ENCODE results near the gene JPH3. TPM values are rescaled to one million over a fixed set of nuclear protein-coding genes. Genes with fewer than 3 reads are reported as not detected.

Gene JPH3
- polyA plus RNA-seq, 3 donors: not detected

- Histone ChIP-seq H3K79me2 (ENCODE audit: insufficient read depth, low read length) (no peaks in the 10 kb centered on the region), H3K9ac (ENCODE audit: insufficient read depth, low read length, poor library complexity, severe bottlenecking) (no peak overlapping the region), H3K4me3 (replicated peaks in 1 of 3; ENCODE audit: low read depth in 2 of 3, low read length in 3 of 3) (no peak overlapping the region), H3K9me3 (replicated peaks in 1 of 2; ENCODE audit: control insufficient read depth in 1 of 2, insufficient read depth in 1 of 2, low read length in 2 of 2) (peaks cover 0 to 4% of the 10 kb centered on the region in 2 donors), H4K20me1 (ENCODE audit: insufficient read depth, low read length) (no peaks in the 10 kb centered on the region), H3K4me2 (replicated peaks; ENCODE audit: extremely low read depth, low read length, poor library complexity, severe bottlenecking) (no peak overlapping the region), H3K27ac (ENCODE audit: low read depth in 1 of 2, low read length in 2 of 2) (no peak overlapping the region), H3K27me3 (ENCODE audit: control insufficient read depth in 2 of 2, insufficient read depth in 2 of 2, low read length in 2 of 2) (peaks cover 0 to 8% of the 10 kb centered on the region in 2 donors), H3K36me3 (replicated peaks in 1 of 2; ENCODE audit: control insufficient read depth in 1 of 2, insufficient read depth in 2 of 2, low read length in 2 of 2) (no peaks in the 10 kb centered on the region), H2AFZ (ENCODE audit: insufficient read depth, low read depth, low read length, poor library complexity, severe bottlenecking) (no peak overlapping the region), H3K4me1 (ENCODE audit: control insufficient read depth in 1 of 2, insufficient read depth in 2 of 2, low read length in 2 of 2) (peaks cover 5 to 6% of the 10 kb centered on the region in 2 donors)
- DNase-seq: no peak
- intact Hi-C loops (cut with micrococcal nuclease): loop anchor here in 1 of 2 donors (10.0 kb wide), 1 partner anchor 426 kb away; no protein-coding TSS in a partner anchor
- Mint-ChIP-seq H3K27me3 (ENCODE audit: low read depth in 3 of 3) (peaks cover 17 to 33% (median 18%) of the 10 kb centered on the region in 3 donors), H3K4me3 (no peak overlapping the region), H3K9me3 (peaks cover 4 to 11% (median 8%) of the 10 kb centered on the region in 7 donors), H3K27ac (no peak overlapping the region), H3K36me3 (no peaks in the 10 kb centered on the region), H3K4me1 (peaks cover 8% of the 10 kb centered on the region)
- 85% methylated on average over 2 of the region's 2 CpGs for WGBS (ENCODE audit: insufficient coverage)
- no peak for TF ChIP-seq CTCF (IDR thresholded peaks at IDR 0.05)
Observed at GRCh38 chr16:87631067-87631466, 28.8 kb downstream of the JPH3 start.

- H3K4me1 Mint-ChIP-seq: peaks cover 12% of the 10 kb centered on the region
- H3K4me1 ChIP-seq (ENCODE audit: control insufficient read depth in 1 of 2, insufficient read depth in 2 of 2, low read length in 2 of 2): peaks cover 5 to 11% of the 10 kb centered on the region in 2 donors
- TF ChIP-seq CTCF (IDR thresholded peaks at IDR 0.05): no peak
- no peaks in the 10 kb centered on the region for H3K36me3 Mint-ChIP-seq
- peaks cover 0 to 8% of the 10 kb centered on the region in 2 donors for H3K27me3 ChIP-seq (ENCODE audit: control insufficient read depth in 2 of 2, insufficient read depth in 2 of 2, low read length in 2 of 2)
- no peak overlapping the region for H3K27ac ChIP-seq (ENCODE audit: low read depth in 1 of 2, low read length in 2 of 2)
- H4K20me1 ChIP-seq (ENCODE audit: insufficient read depth, low read length): no peaks in the 10 kb centered on the region
- WGBS (ENCODE audit: insufficient coverage): 85% methylated on average over 13 of the region's 14 CpGs
- peaks cover 4 to 11% (median 8%) of the 10 kb centered on the region in 7 donors for H3K9me3 Mint-ChIP-seq
- H3K4me3 Mint-ChIP-seq: no peak overlapping the region
- no peak overlapping the region for H3K27ac Mint-ChIP-seq
- no peak for DNase-seq
- no peak overlapping the region for H3K4me2 ChIP-seq (replicated peaks; ENCODE audit: extremely low read depth, low read length, poor library complexity, severe bottlenecking)
- no peak overlapping the region for H3K4me3 ChIP-seq (replicated peaks in 1 of 3; ENCODE audit: low read depth in 2 of 3, low read length in 3 of 3)
- peaks cover 22 to 38% (median 22%) of the 10 kb centered on the region in 3 donors for H3K27me3 Mint-ChIP-seq (ENCODE audit: low read depth in 3 of 3)
- no peaks in the 10 kb centered on the region for H3K79me2 ChIP-seq (ENCODE audit: insufficient read depth, low read length)
- no peak overlapping the region for H2AFZ ChIP-seq (ENCODE audit: insufficient read depth, low read depth, low read length, poor library complexity, severe bottlenecking)
- no peak overlapping the region for H3K9ac ChIP-seq (ENCODE audit: insufficient read depth, low read length, poor library complexity, severe bottlenecking)
- intact Hi-C loops (cut with micrococcal nuclease): loop anchor here in 1 of 2 donors (10.0 kb wide), 1 partner anchor 430 kb away; no protein-coding TSS in a partner anchor
- H3K9me3 ChIP-seq (replicated peaks in 1 of 2; ENCODE audit: control insufficient read depth in 1 of 2, insufficient read depth in 1 of 2, low read length in 2 of 2): peaks cover 0 to 4% of the 10 kb centered on the region in 2 donors
- H3K36me3 ChIP-seq (replicated peaks in 1 of 2; ENCODE audit: control insufficient read depth in 1 of 2, insufficient read depth in 2 of 2, low read length in 2 of 2): no peaks in the 10 kb centered on the region
Observed at GRCh38 chr16:87634411-87634810, 32.1 kb downstream of the JPH3 start.
